Measurements from ENCODE around the gene SORCS2.

DNA sequence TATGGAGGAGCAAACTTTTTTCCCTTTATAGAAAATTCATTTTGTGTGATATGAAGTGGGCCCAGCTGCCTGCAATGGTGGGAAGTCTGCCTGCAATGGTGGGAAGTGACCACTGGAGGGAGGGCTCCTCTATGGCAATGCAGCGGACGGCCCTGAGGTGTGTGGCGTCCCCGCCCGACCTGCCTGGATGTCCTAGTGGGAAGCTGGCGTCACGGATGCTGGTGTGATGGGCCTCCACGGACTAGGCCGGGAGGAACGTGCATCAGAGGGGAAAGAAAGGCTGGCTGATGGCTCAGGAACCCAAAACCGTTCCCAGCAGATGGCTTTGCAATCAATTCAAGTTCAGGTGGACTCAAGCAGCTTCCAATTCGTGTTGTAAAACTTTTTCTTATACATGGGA, 569.4 kb downstream of the SORCS2 start:
- TF ChIP-seq, protein P1, sequence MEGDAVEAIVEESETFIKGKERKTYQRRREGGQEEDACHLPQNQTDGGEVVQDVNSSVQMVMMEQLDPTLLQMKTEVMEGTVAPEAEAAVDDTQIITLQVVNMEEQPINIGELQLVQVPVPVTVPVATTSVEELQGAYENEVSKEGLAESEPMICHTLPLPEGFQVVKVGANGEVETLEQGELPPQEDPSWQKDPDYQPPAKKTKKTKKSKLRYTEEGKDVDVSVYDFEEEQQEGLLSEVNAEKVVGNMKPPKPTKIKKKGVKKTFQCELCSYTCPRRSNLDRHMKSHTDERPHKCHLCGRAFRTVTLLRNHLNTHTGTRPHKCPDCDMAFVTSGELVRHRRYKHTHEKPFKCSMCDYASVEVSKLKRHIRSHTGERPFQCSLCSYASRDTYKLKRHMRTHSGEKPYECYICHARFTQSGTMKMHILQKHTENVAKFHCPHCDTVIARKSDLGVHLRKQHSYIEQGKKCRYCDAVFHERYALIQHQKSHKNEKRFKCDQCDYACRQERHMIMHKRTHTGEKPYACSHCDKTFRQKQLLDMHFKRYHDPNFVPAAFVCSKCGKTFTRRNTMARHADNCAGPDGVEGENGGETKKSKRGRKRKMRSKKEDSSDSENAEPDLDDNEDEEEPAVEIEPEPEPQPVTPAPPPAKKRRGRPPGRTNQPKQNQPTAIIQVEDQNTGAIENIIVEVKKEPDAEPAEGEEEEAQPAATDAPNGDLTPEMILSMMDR (IDR thresholded peaks at IDR 0.05) = peak in 5 of 6 experiments; percentile 59 to 71 (median 67)
- TF ChIP-seq POLR2A (IDR thresholded peaks at IDR 0.05) = no peak

Measured in Peyer's patch (tissue), 4 donors.